Glutamatergic neuron (in vitro differentiated cells): Measurements from ENCODE around the gene DAW1. TPM values are rescaled to one million over a fixed set of nuclear protein-coding genes. Genes with fewer than 3 reads are reported as not detected.

Experiments
- DNase-seq: peaks from one replicate; pipeline ENCODE4 v3.0.0; 2022
- H3K27ac Mint-ChIP-seq: one replicate; pipeline ENCODE4 v1.8.0; 2020; ENCODE audit warnings: mild to moderate bottlenecking, mixed read lengths, inconsistent platforms; ENCODE audit not compliant: unreplicated experiment
- H3K27me3 Mint-ChIP-seq: one replicate; pipeline ENCODE4 v1.8.0; 2020; ENCODE audit warnings: mild to moderate bottlenecking, moderate library complexity, mixed read lengths, inconsistent platforms; ENCODE audit not compliant: unreplicated experiment
- H3K36me3 Mint-ChIP-seq: one replicate; pipeline ENCODE4 v1.8.0; 2020; ENCODE audit warnings: mild to moderate bottlenecking, mixed read lengths, inconsistent platforms; ENCODE audit not compliant: unreplicated experiment
- H3K4me1 Mint-ChIP-seq: one replicate; pipeline ENCODE4 v1.8.0; 2020; ENCODE audit warnings: mild to moderate bottlenecking, low read depth, mixed read lengths, inconsistent platforms; ENCODE audit not compliant: unreplicated experiment
- H3K4me3 Mint-ChIP-seq: one replicate; pipeline ENCODE4 v1.8.0; 2020; ENCODE audit warnings: mild to moderate bottlenecking, mixed read lengths, inconsistent platforms; ENCODE audit not compliant: unreplicated experiment
- H3K9me3 Mint-ChIP-seq: one replicate; pipeline ENCODE4 v1.8.0; 2020; ENCODE audit warnings: mild to moderate bottlenecking, moderate library complexity, mixed read lengths, inconsistent platforms; ENCODE audit not compliant: unreplicated experiment
- long read RNA-seq: library from polyadenylated mRNA; unstranded; transcript quantifications from one replicate; pipeline ENCODE4 v2.0.0, GENCODE V29; 2020; ENCODE audit not compliant: unreplicated experiment
- total RNA-seq: library from RNA; stranded (reverse); fragmentation: NEBNext Ultra II Directional; extraction: Animal tissue kit (Norgen Biotek cat#: 25700); gene quantifications from one replicate; pipeline ENCODE4 v1.2.1, GENCODE V29; 2021; ENCODE audit not compliant: unreplicated experiment
- TF ChIP-seq, protein P1 (sequence below): fragments of 200-600 bp; sonication (generic); IDR thresholded peaks from one replicate; pipeline ENCODE4 v1.5.0; 2021; ENCODE audit not compliant: partially characterized antibody, unreplicated experiment

The DAW1 gene
- total RNA-seq: not detected
- long read RNA-seq: 0 reads

- Mint-ChIP-seq H3K4me3 (peak within 1 kb of the TSS; percentile 53), H3K36me3 (no peaks in the 10 kb centered on the region), H3K27me3 (peaks cover 3% of the 10 kb centered on the region), H3K9me3 (no peaks in the 10 kb centered on the region), H3K27ac (no peak within 1 kb of the TSS), H3K4me1 (no peaks in the 10 kb centered on the region)
- TF ChIP-seq, protein P1, sequence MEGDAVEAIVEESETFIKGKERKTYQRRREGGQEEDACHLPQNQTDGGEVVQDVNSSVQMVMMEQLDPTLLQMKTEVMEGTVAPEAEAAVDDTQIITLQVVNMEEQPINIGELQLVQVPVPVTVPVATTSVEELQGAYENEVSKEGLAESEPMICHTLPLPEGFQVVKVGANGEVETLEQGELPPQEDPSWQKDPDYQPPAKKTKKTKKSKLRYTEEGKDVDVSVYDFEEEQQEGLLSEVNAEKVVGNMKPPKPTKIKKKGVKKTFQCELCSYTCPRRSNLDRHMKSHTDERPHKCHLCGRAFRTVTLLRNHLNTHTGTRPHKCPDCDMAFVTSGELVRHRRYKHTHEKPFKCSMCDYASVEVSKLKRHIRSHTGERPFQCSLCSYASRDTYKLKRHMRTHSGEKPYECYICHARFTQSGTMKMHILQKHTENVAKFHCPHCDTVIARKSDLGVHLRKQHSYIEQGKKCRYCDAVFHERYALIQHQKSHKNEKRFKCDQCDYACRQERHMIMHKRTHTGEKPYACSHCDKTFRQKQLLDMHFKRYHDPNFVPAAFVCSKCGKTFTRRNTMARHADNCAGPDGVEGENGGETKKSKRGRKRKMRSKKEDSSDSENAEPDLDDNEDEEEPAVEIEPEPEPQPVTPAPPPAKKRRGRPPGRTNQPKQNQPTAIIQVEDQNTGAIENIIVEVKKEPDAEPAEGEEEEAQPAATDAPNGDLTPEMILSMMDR: no peak
- peak; percentile 88 for DNase-seq
Measured at GRCh38 chr2:227871375-227871791, at the start of gene DAW1. Gene DAW1 (plus strand): TSS chr2:227871631. CDS start chr2:227871690, 59 bp downstream.

DNA sequence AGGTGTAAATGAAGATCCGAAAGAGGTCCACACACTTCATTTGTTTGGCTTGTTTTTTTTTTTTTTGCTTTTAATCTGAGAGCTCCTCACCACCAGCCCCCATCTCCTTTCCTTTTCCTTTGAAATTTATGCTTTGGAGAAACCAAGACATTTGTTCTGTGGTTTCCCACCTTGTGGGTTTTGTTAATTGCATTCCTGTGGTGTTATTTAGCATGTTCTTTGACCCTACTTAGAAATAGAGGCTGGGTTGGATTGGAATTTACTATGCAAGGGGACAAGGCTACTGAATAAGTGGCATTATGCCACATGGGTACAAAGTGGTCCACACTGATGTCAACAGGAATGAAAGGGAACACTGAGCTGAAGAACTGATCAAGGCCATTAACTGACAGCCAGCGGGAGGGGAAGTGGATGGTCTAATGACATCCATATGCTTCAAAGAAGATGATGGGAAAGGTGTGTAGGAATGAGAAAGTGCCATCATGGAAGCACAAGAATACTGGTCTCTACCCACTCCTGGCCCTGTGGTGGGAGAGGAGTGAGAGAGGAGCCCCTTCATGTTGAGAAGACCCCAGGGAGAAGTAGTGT, 48.9 kb upstream of the DAW1 start:
- no peaks in the 10 kb centered on the region for H3K36me3 Mint-ChIP-seq
- H3K27me3 Mint-ChIP-seq: peaks cover 3% of the 10 kb centered on the region
- TF ChIP-seq, protein P1: no peak
- H3K9me3 Mint-ChIP-seq: peaks cover 2% of the 10 kb centered on the region
- H3K27ac Mint-ChIP-seq: no peak overlapping the region
- no peak for DNase-seq
- no peaks in the 10 kb centered on the region for H3K4me1 Mint-ChIP-seq
- no peak overlapping the region for H3K4me3 Mint-ChIP-seq

DNA sequence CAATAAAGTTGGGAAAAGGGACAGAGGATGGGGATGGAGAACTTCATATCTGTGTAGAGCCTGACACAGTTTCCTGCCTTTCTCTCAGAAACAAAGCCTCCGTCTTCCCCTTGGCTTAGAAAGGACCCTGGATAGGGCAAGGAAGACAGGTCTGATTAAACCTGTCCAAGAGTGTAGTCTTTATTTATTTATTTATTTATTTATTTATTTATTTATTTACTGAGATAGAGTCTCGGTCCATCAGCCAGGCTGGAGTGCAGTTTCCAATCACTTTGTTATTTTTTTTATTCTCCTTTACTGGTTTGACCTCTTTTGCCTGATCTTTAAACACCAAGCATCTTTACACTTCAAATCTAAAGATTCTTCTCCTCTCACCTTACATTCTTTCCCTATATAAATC, 47.5 kb upstream of the DAW1 start:
- DNase-seq: no peak
- H3K27ac Mint-ChIP-seq: no peak overlapping the region
- H3K36me3 Mint-ChIP-seq: no peaks in the 10 kb centered on the region
- H3K4me1 Mint-ChIP-seq: no peaks in the 10 kb centered on the region
- no peak overlapping the region for H3K4me3 Mint-ChIP-seq
- peaks cover 2% of the 10 kb centered on the region for H3K9me3 Mint-ChIP-seq
- H3K27me3 Mint-ChIP-seq: peaks cover 3% of the 10 kb centered on the region
- TF ChIP-seq, protein P1: no peak

- peaks cover 2% of the 10 kb centered on the region for H3K9me3 Mint-ChIP-seq
- H3K36me3 Mint-ChIP-seq: no peaks in the 10 kb centered on the region
- no peak overlapping the region for H3K27ac Mint-ChIP-seq
- no peak for DNase-seq
- peaks cover 3% of the 10 kb centered on the region for H3K27me3 Mint-ChIP-seq
- H3K4me3 Mint-ChIP-seq: no peak overlapping the region
- TF ChIP-seq, protein P1: no peak
- no peaks in the 10 kb centered on the region for H3K4me1 Mint-ChIP-seq
Measured at GRCh38 chr2:227824711-227825110, 46.7 kb upstream of the DAW1 start.

- H3K27me3 Mint-ChIP-seq: peaks cover 3% of the 10 kb centered on the region
- H3K27ac Mint-ChIP-seq: no peak overlapping the region
- TF ChIP-seq, protein P1: no peak
- H3K4me3 Mint-ChIP-seq: no peak overlapping the region
- no peak for DNase-seq
- H3K4me1 Mint-ChIP-seq: no peaks in the 10 kb centered on the region
- H3K36me3 Mint-ChIP-seq: no peaks in the 10 kb centered on the region
- H3K9me3 Mint-ChIP-seq: peaks cover 2% of the 10 kb centered on the region
Measured at GRCh38 chr2:227826019-227826521, 45.4 kb upstream of the DAW1 start.
